Ammon's horn (tissue), 1 donor: ENCODE measurements around the gene C5.

Experiments
- DNase-seq: peaks from one replicate; pipeline ENCODE4 v3.0.0-alpha.2; 2016; ENCODE audit warnings: low spot score

C5 gene

DNA sequence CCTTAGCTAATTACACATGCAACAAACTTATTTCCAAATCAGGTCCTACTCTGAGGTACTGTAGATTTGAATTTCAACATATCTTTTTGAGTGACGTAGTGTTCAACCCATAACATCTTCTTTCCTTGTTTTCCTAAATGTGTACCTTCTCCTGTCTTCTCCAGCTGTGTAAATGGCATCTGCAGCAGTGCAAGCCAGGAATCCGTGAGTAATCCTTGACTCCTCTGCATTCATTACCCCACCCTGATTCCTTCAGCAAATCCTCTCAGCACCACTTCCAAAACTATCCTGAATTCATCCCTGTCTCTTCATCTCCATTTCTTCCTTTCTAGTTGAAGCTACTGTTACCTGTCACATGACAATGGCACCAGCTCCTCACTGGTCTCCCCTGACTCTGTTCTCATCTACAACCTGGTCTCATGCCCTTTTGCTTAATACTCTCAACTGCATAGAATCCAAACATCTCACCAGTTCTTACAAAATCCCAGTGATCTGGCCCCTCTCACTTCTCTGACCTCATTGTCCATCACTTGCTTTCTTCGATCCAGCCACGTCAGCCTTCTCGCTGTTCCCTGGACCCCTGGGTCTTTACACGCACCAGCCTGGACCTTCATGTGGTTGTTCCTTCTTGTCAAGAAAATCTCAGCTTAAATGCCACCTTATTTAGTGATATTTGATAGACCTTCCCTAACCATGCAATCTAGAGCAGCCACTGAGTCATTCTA is 108.9 kb downstream of the C5 start:
- DNase-seq: no peak

DNA sequence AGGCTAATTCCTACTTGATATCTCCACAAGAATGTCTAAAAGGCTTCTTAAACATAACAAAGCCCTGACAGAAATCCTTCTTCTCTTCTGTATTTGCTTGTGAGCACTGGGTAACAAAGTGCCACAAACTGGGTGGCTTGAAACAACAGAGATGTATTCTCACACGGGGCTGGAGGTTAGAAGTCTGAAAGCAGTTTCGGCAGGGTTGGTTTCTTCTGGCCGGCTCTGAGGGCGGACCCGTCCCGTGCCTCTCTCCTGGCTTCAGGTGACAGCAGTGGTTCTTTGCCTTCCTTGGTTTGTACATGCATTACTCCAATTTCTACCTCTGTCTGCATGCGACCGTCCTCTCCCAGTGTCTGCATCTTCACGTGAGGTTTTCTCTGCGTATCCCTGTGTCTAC is 109.5 kb downstream of the C5 start:
- DNase-seq: no peak

DNA sequence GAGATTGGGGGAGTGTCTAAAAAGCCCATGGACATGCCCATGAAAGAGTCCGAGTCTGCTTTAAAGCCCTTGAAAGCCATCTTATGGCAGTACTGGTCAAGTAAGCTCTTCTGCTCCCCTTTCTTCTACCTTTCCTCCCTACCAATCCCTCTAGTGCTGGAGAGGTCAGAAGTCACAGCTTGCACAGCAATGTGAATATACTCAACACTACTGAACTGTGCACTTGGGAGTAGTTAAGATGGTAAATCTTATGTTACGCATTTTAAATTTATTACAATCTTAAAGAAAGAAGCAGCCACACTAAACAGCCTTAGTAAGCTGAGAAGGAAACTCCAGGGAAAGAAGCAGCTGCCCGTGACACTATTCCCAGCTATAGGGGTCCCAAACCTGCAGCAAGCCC is 111.2 kb downstream of the C5 start:
- no peak for DNase-seq

DNA sequence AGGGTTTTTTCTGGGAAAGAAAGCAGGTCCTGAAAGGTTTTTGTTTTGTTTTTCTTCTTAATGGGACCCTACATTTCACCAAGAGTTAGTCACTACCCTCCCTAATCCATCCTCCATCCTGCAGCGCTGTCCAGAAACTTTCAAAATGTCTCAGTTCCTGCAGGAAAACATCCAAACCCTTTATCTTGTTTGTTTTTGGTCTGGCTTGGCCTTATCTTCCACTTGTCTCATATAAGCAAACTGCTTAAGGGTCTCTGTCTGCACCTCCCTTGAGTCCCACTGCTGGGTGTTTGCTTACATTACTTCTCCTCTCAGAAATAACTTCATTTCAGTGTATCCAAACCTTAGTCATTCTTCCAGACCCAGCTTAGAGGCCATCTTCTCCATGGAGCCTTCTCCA is 112.5 kb downstream of the C5 start:
- DNase-seq: no peak

DNA sequence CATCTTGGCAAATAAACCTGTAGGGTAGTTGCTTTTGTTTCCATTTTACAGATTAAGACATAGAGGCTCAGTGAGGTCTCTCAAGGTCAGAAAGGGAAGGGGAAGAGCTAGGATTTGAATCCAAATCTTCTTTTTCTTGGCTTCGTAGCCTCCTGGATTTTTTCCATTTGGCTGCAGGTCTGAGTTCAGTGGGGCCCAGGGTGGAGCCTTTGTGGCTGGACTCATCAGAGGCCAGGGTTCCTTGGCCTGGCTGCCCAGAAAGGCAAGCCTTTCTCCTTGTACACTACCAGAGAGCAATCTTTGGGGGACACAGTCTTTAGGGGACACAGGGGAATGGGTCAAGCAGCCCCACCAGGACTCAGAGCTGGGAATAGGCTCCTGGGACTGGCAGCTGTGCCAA is 112.9 kb downstream of the C5 start:
- no peak for DNase-seq

DNA sequence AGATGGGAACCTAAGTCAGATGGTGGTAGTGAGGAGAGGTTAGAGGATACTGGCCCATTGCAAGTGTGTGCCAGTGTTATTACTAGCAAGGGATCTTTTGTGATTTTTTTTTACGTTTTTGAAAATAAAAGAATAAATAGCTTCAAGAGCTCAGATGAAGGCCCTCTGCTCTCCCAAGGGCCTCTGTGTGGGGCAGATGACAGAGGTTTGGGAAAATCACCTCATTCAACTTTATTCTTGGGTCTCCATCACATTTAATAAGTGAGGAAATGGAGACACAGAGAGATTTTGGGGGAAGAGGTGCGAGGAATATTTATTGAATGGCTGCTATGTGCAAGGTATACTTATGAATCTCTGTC is 113.3 kb downstream of the C5 start:
- no peak for DNase-seq

DNA sequence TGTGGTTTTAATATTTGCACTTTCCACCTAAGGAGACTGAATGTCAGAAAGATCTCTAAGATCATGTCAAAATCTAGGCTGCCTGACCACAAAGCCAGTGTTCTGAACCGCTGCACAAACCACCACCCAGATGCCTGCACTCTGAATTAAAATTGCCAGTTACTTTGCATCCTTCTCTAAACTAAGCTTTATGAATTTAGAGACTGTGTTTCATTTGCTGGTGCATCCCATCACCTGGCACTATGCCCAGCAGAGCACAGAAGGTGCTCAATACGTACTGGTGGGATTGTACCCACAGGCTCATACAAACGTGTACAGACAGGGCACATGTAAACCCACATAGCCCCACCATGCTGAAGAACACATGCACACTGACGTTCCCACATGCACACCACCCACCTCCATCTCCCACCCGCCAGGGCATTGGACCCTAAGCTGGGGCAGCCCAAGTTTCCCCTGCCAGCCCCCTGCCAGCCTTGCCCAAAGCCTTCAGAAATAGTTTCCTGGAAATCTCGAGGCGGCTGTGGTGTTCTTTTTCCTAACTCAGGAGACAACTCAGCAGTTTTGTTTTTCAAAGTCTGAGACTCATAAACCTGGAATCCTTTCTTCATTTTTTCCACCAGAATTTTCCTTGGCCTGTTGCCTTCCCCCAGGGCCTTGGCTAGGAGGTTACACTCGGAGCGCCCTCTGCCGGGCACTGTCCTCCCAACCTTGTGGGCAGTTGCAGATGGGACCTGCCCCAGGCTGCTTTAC is 113.9 kb downstream of the C5 start:
- DNase-seq: peak; percentile 92

DNA sequence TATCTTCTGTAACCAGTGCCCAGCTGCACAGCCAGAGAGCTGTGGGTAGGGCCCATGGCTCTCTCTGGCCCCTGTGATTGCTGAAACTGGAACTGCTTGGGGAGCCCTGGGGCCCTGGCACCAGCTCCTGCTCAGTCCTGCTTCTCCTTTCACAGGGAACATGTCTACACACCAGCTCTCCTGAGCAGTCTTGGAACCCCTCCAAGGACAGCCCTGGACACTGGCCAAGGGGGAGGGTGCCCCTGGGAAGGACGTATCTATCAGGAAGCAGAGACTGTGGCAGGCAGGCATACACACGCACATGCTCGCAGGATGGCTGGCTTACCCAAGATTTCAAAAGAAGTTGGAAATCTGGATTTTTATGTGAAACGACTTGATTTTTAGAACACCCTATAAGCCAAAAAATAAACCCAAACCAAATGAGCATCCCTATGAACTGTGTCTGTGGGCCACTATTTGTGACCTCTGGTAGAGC is 114.7 kb downstream of the C5 start:
- DNase-seq: peak; percentile 91

DNA sequence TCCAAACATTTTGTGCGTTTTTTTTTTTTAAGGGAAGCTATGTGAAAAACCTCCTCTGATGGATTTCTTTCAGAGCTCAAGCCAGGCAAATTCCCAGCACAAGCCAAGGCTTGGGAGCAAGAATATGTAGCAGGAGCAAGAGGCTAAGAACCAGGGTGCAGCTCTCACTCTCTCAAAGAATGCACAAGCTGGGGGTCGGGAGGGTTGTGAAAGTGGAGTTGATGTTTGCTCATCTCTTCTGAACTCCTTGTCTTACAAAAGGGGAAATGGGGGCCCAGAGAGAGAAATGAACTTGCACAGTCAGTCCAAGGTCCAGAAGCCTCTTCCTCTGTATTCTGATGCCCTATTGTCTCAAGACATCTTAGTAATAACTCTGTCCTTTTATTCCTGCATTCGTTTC is 115.8 kb downstream of the C5 start:
- peak; percentile 17 for DNase-seq

DNA sequence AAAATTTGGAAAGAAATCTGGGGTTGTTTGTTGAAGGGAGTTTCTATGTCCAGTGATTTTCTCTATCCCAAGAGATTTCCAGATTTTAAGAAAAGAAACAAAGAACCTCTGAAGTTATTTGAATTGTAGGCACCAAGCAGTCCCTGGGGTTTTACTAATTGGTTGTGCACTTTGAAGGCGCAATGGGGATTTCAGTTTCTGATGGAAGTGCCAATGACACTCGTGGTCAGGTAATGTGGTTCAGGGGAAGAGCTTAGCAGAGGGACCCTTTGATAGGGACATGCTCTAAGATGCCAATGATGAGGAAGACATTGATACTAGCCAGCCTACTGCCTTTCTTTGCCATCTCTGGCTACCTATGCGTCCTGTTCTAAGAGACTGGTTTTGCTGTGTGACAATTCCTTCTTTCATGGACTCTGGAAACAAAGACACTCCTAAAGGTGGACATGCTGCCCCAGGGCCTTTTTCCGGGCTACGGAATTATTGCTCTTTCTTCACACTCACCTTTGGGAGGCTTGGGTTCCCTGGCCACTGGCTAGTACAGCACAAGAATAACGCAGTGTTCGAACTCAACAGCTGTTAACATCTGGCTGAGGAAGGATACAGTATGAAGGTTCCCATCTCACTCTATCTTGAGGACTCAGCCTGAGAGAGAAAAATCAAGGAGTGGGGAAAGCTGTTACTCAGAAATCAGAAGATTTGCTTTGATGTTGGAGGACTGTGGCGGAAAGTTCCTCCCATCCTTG is 116.6 kb downstream of the C5 start:
- no peak for DNase-seq

DNA sequence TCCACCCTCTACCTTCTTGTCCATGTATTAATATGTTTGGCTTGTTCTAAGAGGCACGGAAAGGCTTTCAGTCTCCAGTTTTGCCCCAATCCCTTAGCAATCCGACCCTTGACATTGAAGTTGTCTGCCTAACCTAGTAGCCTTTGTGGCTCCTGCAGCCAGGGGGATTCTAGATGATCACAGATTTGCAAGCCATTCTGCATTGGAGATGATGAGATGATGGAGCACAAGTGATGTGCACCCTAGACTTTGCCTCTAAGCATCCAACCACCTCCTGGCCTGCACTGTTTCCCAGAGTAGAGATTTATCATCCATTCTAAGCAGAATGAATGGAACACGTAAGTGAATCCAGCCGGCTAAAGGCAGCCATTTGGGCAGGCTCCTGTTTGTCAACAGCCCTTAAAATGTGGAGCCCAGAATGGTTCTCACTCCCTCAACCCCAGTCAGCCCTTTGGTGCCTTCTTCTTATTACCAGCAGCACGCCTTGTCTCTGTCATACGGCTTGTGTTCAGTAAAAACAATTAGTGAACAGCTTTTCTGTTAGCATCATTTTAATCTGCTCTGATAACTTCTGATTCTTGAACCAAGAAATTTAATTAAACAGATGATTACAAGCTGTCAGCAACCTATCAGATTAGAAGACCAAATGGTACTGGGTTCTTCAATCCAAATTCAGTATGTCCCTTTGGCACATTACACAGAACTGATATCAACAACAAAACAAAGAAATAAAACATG is 117.8 kb downstream of the C5 start:
- DNase-seq: no peak

DNA sequence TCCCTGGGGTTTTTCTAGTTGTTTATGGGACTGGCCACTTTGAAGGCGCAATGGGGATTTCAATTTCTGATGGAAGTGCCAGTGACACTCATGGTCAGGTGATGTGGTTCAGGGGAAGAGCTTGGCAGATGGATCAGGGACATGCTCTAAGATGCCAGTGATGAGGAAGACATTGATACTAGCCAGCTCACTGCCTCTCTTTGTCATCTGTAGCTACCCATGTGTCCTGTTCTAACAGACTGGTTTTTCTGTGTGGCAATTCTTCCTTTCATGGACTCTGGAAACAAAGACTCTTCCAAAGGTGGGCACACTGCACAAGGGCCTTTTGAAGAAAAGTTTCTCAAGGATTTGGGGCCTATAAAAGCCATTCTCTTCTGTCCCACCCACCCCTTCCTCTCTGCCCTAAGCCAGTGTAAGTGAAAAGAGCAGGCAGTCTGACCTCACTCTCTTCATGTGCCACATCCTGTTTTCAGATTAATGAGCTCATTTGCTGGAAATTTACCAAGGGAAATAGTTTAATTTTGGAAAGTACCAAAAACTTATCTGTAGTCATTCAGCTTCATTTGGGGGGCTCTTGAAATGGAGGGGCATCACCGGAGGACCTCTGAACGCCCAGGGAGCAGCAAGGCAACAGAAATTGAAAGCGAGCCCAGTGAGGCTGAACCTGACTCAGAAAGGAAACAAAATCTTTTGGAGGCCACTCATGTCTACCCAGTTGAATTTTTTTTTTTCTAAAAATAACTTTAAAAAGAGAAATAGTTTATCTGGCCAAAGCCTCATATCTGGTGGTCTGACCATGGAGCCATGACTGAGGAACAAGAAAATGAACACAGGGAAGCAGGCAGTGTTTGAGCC is 118.6 kb downstream of the C5 start:
- DNase-seq: peak; percentile 30

DNA sequence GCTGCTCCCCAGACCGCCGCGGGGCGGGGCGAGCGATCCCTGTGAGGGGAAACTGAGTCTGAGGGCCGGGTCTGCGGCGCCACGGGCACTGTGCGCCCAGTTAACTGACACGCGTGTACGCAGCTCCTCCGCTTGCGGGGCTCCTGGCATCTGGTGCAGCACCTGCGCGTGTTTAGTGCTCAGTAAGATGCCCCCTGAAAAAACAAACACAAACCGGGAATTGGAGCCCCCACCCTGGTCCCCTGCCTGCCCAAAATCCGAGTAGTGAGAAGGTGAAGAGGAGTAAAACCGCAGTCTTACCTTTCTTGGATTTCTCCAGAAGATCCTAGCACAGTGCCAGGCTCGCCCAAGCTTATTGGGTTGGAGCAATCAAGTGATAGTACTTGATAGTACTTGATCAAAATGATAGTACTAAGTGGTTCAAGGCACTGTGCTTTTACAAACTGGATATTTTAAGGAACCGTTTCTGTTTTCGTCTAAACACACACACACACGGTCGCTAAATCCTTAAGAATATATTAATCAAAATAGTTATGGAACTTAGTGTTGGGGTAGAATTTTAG is 120.8 kb downstream of the C5 start:
- DNase-seq: no peak

DNA sequence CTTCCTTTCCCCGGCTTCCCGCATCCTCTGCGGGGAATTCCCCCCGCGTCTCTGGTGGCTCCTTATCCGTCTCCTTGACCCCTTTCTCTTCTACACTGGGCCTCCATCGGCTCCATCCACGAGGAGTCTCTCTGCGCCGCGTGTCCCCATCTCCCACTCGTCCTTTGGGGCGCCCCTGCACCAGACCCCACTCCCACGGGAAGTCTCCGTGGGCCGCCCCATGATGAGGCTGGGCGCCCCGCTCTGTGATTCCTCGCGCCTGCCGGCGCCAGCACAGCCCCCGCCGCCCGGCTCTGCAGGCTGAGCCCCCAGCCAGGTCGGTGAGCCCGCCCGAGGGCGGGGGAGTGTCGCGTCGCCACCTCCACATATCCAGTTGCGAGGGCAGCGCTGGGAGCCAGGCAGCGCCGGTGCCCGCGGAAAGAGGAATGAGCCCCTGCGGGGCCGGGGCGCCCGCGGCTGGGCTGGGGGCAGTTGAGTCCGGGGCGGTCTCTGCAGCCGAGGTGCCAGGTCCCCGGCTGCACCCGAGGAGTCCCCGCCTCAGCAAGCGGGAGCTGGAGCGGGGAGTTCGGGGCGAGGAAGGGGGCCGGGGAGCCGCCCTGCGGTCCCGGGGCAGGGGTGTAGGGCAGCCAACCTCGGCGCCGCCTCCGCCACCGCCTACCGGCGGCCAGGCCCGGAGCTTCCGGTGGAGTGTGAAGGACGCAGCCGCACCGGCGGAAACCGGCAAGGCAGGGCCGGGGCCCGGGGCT is 121.4 kb downstream of the C5 start:
- peak; percentile 60 for DNase-seq

DNA sequence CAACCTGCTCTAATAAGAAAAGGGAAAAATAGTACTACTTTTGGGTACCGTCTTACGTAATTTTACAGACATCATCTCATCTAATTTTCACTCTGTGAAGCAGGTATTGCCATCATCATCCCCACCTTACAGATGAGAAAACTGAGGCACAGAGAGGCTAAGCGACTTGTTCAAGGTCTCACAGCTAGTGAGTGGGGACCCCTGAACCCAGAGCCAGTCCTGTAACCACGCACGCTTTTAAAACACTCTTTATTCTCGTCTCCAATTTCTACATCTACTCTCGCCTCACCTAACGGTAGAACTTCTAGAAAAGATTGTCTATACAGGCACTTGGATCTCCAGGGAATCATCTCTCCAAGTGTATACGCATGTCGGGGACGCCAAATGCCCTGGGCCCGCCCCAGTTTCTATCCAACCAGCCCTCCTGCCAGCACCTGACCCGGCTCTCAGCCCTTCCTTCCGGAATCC is 122.0 kb downstream of the C5 start:
- DNase-seq: no peak

DNA sequence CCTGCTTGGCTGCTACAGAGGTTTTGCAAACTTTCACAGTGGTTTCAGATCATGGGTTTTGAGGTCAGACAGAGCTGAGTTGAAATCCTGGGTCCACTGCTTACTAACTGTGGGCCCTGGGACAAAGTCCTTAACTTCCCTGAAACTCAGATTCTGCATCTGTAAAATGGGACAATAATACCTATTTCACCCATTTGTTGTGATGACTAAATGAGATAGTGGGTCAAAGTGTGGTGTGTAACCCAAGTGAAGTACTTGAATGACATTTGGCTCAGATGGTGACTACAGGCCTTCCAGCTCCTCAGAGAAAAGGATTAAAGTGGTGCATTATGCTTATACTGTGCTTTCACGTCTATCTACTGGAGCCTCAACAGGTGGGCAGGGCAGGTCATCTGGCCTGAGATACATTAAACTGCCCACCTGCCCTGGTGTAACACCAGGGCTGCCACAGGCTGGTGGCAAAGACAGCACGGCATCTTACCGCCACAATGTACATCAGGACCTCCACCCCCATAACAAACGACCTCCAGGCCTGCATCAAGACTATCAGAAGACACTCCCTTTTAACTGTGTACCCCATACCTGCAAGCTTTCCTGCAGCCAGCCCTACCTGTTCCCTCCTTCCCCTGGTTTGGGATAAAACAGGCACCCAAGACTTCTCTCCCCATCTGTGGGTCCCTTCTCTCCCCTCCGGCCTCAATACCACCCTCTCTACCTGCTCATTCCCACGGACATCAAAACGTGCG is 122.6 kb downstream of the C5 start:
- DNase-seq: no peak

DNA sequence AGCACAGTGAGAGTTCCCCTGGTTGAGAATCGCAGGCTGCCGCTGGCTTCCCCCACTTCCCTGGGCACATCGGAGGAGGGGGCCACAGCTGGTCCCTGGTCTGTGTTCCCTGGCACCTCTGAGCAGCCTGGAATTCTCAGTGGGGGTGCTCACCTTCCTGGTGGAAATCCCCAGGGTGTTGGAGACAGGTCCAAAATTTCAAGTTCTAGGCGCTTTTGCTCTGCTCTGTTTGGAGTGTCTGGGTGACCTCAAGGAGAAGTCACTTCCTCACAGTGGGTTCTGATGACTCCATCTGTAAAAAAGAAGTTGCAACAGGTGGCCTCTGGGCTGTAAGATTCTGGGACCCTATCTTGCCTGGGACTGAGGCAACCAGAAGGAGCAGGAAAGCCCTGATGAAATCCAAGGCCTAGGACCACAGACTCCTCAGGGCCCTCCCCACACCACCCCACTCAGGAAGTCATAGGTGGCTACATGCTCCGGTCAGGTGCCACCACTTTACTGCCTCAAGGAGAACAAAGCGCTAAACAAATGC is 123.6 kb downstream of the C5 start, which contains the start of gene TRAF1:
Gene TRAF1 (minus strand): TSS at position 400 of the 532 bp plus-strand sequence. CDS start 721 bp downstream, outside the sequence.
- no peak for DNase-seq

DNA sequence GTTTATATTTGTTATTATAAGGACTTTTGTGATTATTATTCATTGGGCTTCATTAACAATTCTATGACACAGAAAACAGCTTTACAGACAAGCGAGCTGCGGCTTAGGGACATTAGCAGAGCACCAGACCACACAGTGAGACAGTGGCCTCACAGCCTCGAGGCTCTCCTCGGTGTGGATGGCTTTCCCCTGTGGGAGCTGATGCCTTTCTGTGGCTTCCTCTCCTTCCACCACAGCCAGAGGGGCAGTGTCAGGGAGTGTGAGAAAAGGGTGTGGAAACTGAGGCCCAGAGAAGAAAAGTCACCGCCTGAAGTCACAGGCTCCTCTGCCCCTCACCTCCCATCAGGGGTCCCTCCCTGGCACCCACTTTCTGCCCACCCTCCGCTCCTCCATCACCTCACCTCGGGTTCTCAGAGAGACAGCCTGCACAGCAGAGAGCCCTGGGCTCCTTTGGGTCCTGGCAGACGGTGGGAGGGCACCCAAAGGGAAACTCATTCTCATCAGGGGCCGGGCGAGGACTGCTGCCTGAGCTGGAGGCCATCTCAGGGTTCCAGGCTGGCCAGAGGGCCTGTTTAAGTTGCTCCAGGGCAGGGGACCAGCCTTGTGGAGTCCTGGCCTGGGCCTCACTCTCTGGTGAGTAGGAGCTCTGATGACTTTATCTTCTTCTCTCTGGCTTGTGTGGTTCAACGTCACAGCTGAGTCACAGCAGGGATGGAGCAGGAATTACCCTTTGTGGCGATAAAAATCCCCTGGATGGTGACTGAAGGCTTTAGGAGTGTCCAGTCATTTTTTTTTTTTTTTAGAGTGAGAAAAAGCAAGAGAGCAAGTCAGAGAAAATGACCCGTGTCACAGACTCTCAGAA is 124.3 kb downstream of the C5 start:
- no peak for DNase-seq
